Measurements from ENCODE around the gene CAMSAP1.

CAMSAP1 gene

DNA sequence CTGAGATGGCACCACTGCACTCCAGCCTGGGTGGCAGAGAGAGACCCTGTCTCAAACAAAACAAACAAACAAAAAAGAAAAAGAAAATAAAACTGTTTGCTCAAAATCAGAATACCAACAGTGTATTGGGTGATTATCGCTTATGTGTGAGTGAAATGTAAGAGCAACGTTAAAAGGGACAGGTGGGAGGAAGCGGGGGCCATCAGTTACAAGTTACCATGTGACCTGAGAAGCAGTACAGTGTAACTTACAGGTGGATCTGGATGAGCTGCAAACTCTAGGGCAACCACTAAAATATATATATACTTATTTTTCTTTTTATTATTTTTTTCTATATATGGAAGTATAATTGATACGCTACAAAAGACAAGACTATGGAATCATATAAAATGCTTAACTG, 112.0 kb downstream of the CAMSAP1 start:
- DNase-seq (ENCODE audit: low spot score) = no peak
- Histone ChIP-seq H3K27ac (ENCODE audit: poor library complexity, severe bottlenecking) (no peak overlapping the region), H3K9me3 (ENCODE audit: severe bottlenecking) (no peaks in the 10 kb centered on the region), H3K4me3 (ENCODE audit: severe bottlenecking) (no peak overlapping the region), H3K36me3 (ENCODE audit: low read depth) (no peaks in the 10 kb centered on the region), H3K4me1 (ENCODE audit: insufficient read depth, poor library complexity, severe bottlenecking) (no peaks in the 10 kb centered on the region), H3K27me3 (ENCODE audit: insufficient read depth, poor library complexity, severe bottlenecking) (no peaks in the 10 kb centered on the region)
- TF ChIP-seq, protein P1, sequence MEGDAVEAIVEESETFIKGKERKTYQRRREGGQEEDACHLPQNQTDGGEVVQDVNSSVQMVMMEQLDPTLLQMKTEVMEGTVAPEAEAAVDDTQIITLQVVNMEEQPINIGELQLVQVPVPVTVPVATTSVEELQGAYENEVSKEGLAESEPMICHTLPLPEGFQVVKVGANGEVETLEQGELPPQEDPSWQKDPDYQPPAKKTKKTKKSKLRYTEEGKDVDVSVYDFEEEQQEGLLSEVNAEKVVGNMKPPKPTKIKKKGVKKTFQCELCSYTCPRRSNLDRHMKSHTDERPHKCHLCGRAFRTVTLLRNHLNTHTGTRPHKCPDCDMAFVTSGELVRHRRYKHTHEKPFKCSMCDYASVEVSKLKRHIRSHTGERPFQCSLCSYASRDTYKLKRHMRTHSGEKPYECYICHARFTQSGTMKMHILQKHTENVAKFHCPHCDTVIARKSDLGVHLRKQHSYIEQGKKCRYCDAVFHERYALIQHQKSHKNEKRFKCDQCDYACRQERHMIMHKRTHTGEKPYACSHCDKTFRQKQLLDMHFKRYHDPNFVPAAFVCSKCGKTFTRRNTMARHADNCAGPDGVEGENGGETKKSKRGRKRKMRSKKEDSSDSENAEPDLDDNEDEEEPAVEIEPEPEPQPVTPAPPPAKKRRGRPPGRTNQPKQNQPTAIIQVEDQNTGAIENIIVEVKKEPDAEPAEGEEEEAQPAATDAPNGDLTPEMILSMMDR (IDR thresholded peaks at IDR 0.05; ENCODE audit: poor library complexity, severe bottlenecking) = no peak
- no peak for ATAC-seq (ENCODE audit: low read depth)

DNA sequence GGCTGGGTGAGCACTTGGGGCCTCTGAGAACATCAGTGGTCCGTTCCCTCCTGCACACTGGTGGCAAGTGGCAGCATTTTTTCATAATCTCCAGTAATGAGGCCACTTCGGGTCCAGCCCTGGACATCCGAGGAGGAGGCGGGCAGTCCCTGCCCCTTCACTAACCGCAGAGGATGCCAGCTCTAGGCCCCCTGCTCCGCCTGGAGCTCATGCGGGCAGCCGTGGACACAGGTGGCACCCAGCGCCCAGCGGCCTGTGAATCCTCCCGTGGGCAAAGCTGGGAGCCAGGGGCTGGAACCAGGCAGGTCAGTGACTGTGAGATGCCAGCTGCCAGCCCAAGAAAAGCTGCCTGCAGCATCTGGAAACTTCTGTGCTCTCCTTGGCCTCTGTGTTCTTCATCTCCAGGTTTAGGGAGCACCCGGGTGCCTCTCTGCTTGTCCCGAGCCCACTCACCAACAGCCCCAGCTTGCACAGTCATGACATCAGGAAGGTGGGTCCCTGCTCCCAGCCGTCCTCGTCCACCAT, 112.9 kb downstream of the CAMSAP1 start:
- Histone ChIP-seq H3K36me3 (ENCODE audit: low read depth) (no peaks in the 10 kb centered on the region), H3K9me3 (ENCODE audit: severe bottlenecking) (no peaks in the 10 kb centered on the region), H3K4me3 (ENCODE audit: severe bottlenecking) (no peak overlapping the region), H3K4me1 (ENCODE audit: insufficient read depth, poor library complexity, severe bottlenecking) (no peaks in the 10 kb centered on the region), H3K27ac (ENCODE audit: poor library complexity, severe bottlenecking) (no peak overlapping the region), H3K27me3 (ENCODE audit: insufficient read depth, poor library complexity, severe bottlenecking) (no peaks in the 10 kb centered on the region)
- no peak for ATAC-seq (ENCODE audit: low read depth)
- no peak for DNase-seq (ENCODE audit: low spot score)
- TF ChIP-seq, protein P1 (IDR thresholded peaks at IDR 0.05; ENCODE audit: poor library complexity, severe bottlenecking) = no peak

DNA sequence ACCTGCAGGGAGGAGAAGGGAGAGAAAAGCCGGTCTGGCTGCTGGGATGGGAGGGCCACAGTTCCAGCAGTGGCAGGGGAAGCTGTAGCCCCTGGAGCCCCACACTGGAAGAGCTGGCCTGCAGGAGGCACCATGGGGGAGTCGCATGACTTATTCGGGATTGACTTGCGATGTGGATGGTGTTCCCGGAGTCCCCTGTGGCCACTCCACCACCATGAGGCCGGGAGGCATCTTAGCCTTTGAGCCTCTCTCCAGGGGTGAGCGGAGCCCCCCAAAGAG, 113.3 kb downstream of the CAMSAP1 start:
- DNase-seq (ENCODE audit: low spot score) (no peak), ATAC-seq (ENCODE audit: low read depth) (no peak)
- Histone ChIP-seq H3K9me3 (ENCODE audit: severe bottlenecking) (no peaks in the 10 kb centered on the region), H3K27ac (ENCODE audit: poor library complexity, severe bottlenecking) (no peak overlapping the region), H3K4me3 (ENCODE audit: severe bottlenecking) (no peak overlapping the region), H3K4me1 (ENCODE audit: insufficient read depth, poor library complexity, severe bottlenecking) (no peaks in the 10 kb centered on the region), H3K27me3 (ENCODE audit: insufficient read depth, poor library complexity, severe bottlenecking) (no peaks in the 10 kb centered on the region), H3K36me3 (ENCODE audit: low read depth) (no peaks in the 10 kb centered on the region)
- TF ChIP-seq, protein P1 (IDR thresholded peaks at IDR 0.05; ENCODE audit: poor library complexity, severe bottlenecking) = no peak

DNA sequence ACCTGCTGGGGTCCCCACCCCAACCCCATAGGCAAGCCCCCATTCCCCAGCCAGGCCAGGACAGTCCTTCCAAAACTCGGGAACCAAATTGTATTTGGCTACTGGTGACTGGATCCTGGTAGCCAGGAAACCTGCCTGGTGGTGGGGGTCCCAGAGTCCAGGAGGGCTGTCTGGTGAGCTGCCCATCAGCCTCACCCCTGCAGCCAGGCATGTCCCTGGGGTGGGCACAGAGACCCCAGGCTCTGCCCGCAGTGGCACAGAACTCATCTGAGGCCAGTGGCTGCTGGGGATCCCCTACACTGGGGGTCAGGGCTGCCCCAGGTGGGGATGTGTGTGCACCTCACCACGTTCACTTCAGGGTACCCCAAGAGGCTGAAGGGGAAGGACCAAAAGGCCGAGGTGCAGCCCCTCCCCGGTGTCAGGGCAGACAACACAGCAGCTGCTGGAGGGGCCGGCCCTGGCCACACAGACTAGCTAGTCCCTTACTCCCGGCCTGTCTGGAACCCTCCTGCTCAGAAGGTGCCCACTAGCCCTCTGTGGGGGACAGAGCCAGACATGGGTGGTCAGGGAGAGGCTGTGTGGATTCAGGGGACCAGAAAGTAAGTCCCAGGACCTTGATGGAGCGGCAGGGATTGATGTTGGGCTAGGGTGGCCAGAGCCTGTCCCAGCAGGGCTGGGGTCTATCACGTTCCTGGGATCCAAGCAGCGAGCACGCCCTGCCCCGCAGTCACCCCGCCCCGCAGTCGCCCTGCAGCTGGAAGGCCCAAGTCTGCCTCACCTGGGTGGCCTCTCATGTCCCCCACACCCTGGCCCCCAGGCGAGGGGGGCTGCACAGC, 113.9 kb downstream of the CAMSAP1 start:
- Histone ChIP-seq H3K27ac (ENCODE audit: poor library complexity, severe bottlenecking) (no peak overlapping the region), H3K36me3 (ENCODE audit: low read depth) (no peaks in the 10 kb centered on the region), H3K4me1 (ENCODE audit: insufficient read depth, poor library complexity, severe bottlenecking) (no peaks in the 10 kb centered on the region), H3K4me3 (ENCODE audit: severe bottlenecking) (no peak overlapping the region), H3K27me3 (ENCODE audit: insufficient read depth, poor library complexity, severe bottlenecking) (peaks cover 3% of the 10 kb centered on the region), H3K9me3 (ENCODE audit: severe bottlenecking) (no peaks in the 10 kb centered on the region)
- TF ChIP-seq, protein P1 (IDR thresholded peaks at IDR 0.05; ENCODE audit: poor library complexity, severe bottlenecking) = no peak
- no peak for DNase-seq (ENCODE audit: low spot score)
- ATAC-seq (ENCODE audit: low read depth) = no peak

Data from RWPE2 (cell line).